Subcutaneous adipose tissue (tissue), 4 donors: ENCODE results near the gene MORN5. TPM values are rescaled to one million over a fixed set of nuclear protein-coding genes. Genes with fewer than 3 reads are reported as not detected.

Source experiments
- CTCF ChIP-seq: fragments of 450-650 bp; IDR thresholded peaks from one replicate; pipeline ENCODE4 v1.5.1; 2016; ENCODE audit warnings: low read depth, mild to moderate bottlenecking, control low read depth, antibody characterized with exemption, moderate library complexity
- total RNA-seq, 4 donors: library from RNA; depleted of rRNA; stranded (reverse); fragments of >200 nt; gene quantifications; one replicate each; pipeline ENCODE4 v1.1.0, GENCODE V29; 2016

Gene MORN5
- total RNA-seq, 4 donors from 2014 or later, result not detected

DNA sequence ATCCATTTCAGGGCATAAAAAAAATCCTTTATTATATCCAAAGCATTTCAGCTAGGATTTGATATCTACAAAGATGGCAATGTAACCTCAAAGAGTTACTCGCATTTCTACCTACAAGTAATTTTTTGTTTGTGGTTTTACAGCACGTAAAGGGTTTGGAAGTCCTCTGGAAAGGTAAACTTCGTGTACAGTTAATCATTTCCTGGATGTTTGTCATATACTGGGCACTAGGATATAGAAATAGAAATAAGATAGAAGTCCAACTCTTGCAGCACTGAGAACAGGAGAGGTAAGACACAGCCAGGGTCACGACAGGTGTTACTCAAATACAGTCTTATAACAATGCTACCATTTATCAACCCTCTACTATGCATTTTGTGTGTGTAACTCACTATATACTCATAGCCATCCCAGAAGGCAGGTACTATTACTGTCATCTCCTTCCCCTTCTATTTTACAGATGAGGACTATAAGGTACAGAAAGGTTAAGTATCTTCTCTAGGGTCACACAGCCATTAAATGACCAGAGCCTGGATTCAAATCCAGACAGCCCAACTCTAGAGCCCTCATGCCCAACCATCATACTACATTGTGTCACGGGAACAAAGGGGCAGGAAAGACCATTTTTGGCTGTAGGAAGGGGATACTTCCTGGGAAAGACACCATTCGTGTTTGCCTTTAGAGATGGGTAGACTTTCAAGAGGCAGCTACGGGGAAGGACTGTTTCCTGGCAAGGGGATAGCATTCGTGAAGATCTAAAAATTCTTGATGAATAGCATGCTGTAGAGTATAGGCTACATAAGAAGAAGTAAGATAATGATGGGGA is 19.1 kb upstream of the MORN5 start:
- TF ChIP-seq CTCF, result no peak

- TF ChIP-seq CTCF, result no peak
Observed at GRCh38 chr9:122141671-122142070, 18.0 kb upstream of the MORN5 start.

DNA sequence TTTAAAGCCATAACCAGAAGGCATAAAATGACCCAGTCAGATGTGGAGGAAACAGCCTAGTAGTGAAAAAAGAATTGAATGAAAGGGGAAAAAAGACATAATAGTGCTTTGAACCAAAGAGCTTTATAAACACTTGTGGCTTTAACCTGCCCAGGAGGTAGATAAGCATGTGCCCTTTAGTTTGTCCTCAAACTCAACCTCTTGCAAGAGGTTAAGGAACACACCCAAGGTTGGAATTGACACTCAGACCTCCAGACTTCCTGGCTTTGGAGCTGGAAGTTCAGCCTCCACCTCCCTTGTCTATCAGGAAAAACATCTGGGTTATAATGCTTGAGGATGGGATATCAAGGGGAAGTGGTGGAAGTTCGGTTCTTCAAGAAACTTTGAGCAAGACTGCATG is 16.4 kb upstream of the MORN5 start:
- no peak for TF ChIP-seq CTCF

- TF ChIP-seq CTCF, result no peak
Observed at GRCh38 chr9:122143876-122144405, 15.8 kb upstream of the MORN5 start.

DNA sequence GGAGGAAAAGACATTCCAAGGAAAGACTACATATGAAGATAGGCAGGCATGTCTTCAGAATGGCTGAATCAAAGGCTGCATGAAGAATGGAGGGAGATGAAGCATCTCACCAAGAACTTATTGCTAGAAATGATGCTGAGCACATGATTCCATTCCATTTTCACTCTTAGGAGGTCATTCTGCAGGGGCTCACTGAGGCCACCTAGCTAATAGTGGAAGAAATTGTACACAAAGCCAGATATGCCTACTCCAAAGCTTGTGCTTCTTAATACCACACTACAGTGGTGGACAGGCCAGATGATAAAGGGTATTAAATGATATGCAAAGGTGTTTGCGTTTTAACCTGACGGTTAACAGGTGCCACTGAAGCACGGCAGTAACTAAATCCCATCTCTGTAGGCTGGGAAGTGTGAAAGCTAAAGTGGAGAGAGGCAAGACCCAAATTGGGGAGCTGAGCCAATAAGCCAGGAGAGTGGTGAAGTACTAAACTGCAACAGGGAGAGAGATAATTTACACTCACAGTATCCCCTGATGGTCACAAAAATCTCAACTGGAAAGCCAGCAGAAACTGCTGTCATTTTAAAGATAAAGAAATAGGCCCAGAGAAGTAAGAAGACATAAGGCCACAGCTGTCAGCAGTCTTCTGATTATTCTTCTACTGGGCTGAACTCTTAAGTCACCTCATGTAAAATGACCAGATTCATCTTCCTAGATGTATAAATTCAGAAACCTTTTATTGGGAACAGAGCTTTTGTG is 14.7 kb upstream of the MORN5 start:
- TF ChIP-seq CTCF, result no peak

DNA sequence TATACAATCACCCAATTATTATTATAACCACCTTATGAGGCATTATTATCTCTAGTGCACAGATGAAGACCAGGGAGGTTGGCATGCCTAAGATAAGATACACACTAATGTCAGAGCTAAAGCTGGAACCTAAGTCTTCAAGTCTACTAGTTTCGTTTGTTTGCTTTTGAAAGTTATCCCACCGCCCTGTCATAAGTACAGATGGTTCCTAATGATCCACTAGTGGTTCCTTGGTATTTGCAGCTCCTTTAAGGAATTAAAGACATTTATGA is 14.2 kb upstream of the MORN5 start:
- no peak for TF ChIP-seq CTCF

DNA sequence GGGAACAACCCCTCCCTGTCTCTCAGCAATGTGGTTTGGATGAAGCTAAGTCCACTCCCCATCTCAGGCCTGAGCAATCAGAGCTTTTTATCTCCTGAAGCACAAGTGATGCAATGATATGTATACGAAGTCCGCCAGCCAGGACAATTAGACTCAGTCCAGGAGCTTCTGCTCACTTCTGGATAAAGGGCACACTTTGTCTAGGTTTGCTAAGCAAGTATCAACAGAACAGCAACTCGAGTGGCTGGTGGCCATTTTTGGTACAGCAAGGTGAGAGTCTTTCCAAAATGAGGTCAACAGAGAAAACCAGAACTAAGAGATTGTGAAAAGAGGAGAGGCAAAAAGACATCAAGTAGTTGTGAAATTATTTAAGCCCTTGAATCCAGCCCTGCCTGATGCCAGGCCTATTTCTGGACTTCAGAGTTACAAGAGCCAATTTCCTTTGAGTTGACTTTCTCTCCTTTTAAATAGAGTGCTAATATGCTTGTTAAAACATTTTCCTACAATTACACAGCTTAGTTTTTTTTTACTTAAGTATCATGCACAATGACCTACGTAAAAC is 8.4 kb upstream of the MORN5 start:
- TF ChIP-seq CTCF, result no peak
